H1 (cell line): ENCODE results near the gene BIN1. TPM values are rescaled to one million over a fixed set of nuclear protein-coding genes. Genes with fewer than 3 reads are reported as not detected.

ENCODE experiments used
- CTCF ChIA-PET: fragments of 300-600 bp; sonication (Branson Sonifier 250); formaldehyde crosslinking; loops from one replicate; lab custom pipeline; 2021; ENCODE audit not compliant: partially characterized antibody; lab: Charles Lee
- POLR2A ChIA-PET: fragments of 300-600 bp; sonication (Branson Sonifier 250); formaldehyde crosslinking; loops from one replicate; lab custom pipeline; 2021; ENCODE audit warnings: inconsistent platforms; ENCODE audit not compliant: partially characterized antibody; lab: Charles Lee
- DNase-seq, 2 experiments: peaks; one replicate each; pipeline versions ENCODE4 v3.0.0 to v3.0.0-alpha.2; 2010 to 2022; ENCODE audit warnings: low spot score in 2 of 2, low read depth in 1 of 2, mixed read lengths in 1 of 2
- FAIRE-seq: peaks from 2 replicates; lab custom pipeline; 2011; peaks lifted over from hg19 to GRCh38; lab: Jason Lieb, UNC
- H2AFZ ChIP-seq: 2 replicates; pipeline ENCODE4 v1.8.1; 2012; ENCODE audit warnings: low read length, inconsistent platforms
- H2AK5ac ChIP-seq: 2 replicates; pipeline ENCODE4 v1.6.1; 2013; ENCODE audit warnings: low read depth, low read length
- H2BK120ac ChIP-seq: replicated peaks from 2 replicates; pipeline ENCODE3; 2013; ENCODE audit warnings: low read depth, low read length, inconsistent platforms
- H2BK12ac ChIP-seq: 2 replicates; pipeline ENCODE4 v1.6.1; 2013; ENCODE audit warnings: low read depth, low read length
- H2BK15ac ChIP-seq: 2 replicates; pipeline ENCODE4 v1.6.1; 2013; ENCODE audit warnings: low read length
- H2BK20ac ChIP-seq: 2 replicates; pipeline ENCODE4 v1.6.1; 2013; ENCODE audit warnings: low read length
- H2BK5ac ChIP-seq: 2 replicates; pipeline ENCODE4 v1.6.1; 2013; ENCODE audit warnings: low read depth, low read length
- H3K14ac ChIP-seq: 2 replicates; pipeline ENCODE4 v1.6.1; 2013; ENCODE audit warnings: inconsistent platforms; ENCODE audit not compliant: insufficient read length
- H3K18ac ChIP-seq: 2 replicates; pipeline ENCODE4 v1.6.1; 2013; ENCODE audit warnings: low read length; ENCODE audit errors: extremely low read depth
- H3K23ac ChIP-seq: 2 replicates; pipeline ENCODE4 v1.6.1; 2013; ENCODE audit warnings: inconsistent platforms; ENCODE audit not compliant: insufficient read length
- H3K23me2 ChIP-seq: 2 replicates; pipeline ENCODE4 v1.6.1; 2013; ENCODE audit warnings: low read depth, low read length
- H3K27ac ChIP-seq: 2 replicates; pipeline ENCODE4 v1.6.1; 2011; ENCODE audit warnings: low read depth, low read length, inconsistent platforms
- H3K27me3 ChIP-seq, 4 experiments: replicated peaks in 1 of 4; 1 replicate in 1 of 4; 2 replicates in 3 of 4; pipeline versions ENCODE4 v1.6.1 to v1.8.1; 2011 to 2013; ENCODE audit warnings: low read length in 3 of 4, mild to moderate bottlenecking in 3 of 4, inconsistent platforms in 2 of 4, mixed read lengths in 2 of 4, moderate library complexity in 1 of 4; ENCODE audit not compliant: control insufficient read depth in 3 of 4, insufficient read depth in 3 of 4; ENCODE audit errors: extremely low read depth in 1 of 4
- H3K36me3 ChIP-seq, 4 experiments: 2 replicates each; pipeline versions ENCODE4 v1.6.1 to v1.8.1; 2011 to 2013; ENCODE audit warnings: mild to moderate bottlenecking in 4 of 4, low read length in 3 of 4, moderate library complexity in 2 of 4, control low read depth in 1 of 4, inconsistent platforms in 1 of 4; ENCODE audit not compliant: insufficient read depth in 4 of 4, control insufficient read depth in 2 of 4
- H3K4ac ChIP-seq: replicated peaks from 2 replicates; pipeline ENCODE3; 2013; ENCODE audit warnings: low read length, low read depth, mixed read lengths, inconsistent platforms; ENCODE audit not compliant: insufficient read length
- H3K4me1 ChIP-seq, 4 experiments: replicated peaks in 1 of 4; 1 replicate in 1 of 4; 2 replicates in 3 of 4; pipeline versions ENCODE4 v1.6.1 to v1.8.1; 2011 to 2013; ENCODE audit warnings: low read length in 3 of 4, inconsistent platforms in 2 of 4, mixed read lengths in 1 of 4; ENCODE audit not compliant: insufficient read depth in 4 of 4, control insufficient read depth in 3 of 4
- H3K4me2 ChIP-seq, 2 experiments: 2 replicates each; pipeline versions ENCODE4 v1.6.1 to v1.8.1; 2011 to 2013; ENCODE audit warnings: low read depth in 2 of 2, low read length in 2 of 2, control low read depth in 1 of 2, inconsistent platforms in 1 of 2, mild to moderate bottlenecking in 1 of 2; ENCODE audit not compliant: insufficient read depth in 1 of 2
- H3K4me3 ChIP-seq, 4 experiments: fragments of 200-600, 300-600 bp in 1 of 4; sonication (generic), shearing (Covaris generic), sonication (Bioruptor Twin) in 1 of 4; 2 replicates each; pipeline versions ENCODE4 v1.5.1 to v1.8.1; 2011 to 2016; ENCODE audit warnings: low read length in 4 of 4, low read depth in 3 of 4, control low read depth in 2 of 4, inconsistent platforms in 2 of 4, mild to moderate bottlenecking in 2 of 4, mixed read lengths in 1 of 4, moderate library complexity in 1 of 4; ENCODE audit not compliant: insufficient read depth in 2 of 4; ENCODE audit errors: extremely low read depth in 1 of 4
- H3K56ac ChIP-seq: replicated peaks from 2 replicates; pipeline ENCODE3; 2013; ENCODE audit warnings: low read depth, mild to moderate bottlenecking, mixed read lengths, low read length, inconsistent platforms; ENCODE audit not compliant: insufficient read length
- H3K79me1 ChIP-seq: 2 replicates; pipeline ENCODE4 v1.6.1; 2013; ENCODE audit warnings: low read depth, low read length, control low read depth
- H3K79me2 ChIP-seq, 2 experiments: 2 replicates each; pipeline versions ENCODE4 v1.6.1 to v1.8.1; 2012 to 2013; ENCODE audit warnings: low read length in 2 of 2, mild to moderate bottlenecking in 2 of 2, inconsistent platforms in 1 of 2; ENCODE audit not compliant: insufficient read depth in 2 of 2, control insufficient read depth in 1 of 2
- H3K9ac ChIP-seq, 4 experiments: replicated peaks in 1 of 4; 1 replicate in 1 of 4; 2 replicates in 3 of 4; pipeline versions ENCODE4 v1.6.1 to v1.8.1; 2011 to 2013; ENCODE audit warnings: low read depth in 3 of 4, low read length in 3 of 4, control low read depth in 2 of 4, mild to moderate bottlenecking in 2 of 4, moderate library complexity in 2 of 4, inconsistent platforms in 1 of 4; ENCODE audit errors: extremely low read depth in 1 of 4
- H3K9me3 ChIP-seq, 2 experiments: 2 replicates each; pipeline versions ENCODE4 v1.6.1 to v1.8.1; 2012 to 2013; ENCODE audit warnings: mild to moderate bottlenecking in 2 of 2, moderate library complexity in 2 of 2, control low read depth in 1 of 2, inconsistent platforms in 1 of 2, low read depth in 1 of 2, low read length in 1 of 2, mixed read lengths in 1 of 2; ENCODE audit not compliant: insufficient read depth in 2 of 2
- H4K20me1 ChIP-seq, 2 experiments: replicated peaks in 1 of 2; 2 replicates each; pipeline versions ENCODE3 to v1.8.1; 2011 to 2013; ENCODE audit warnings: inconsistent platforms in 2 of 2, low read length in 2 of 2, mild to moderate bottlenecking in 1 of 2; ENCODE audit not compliant: insufficient read depth in 2 of 2, control insufficient read depth in 1 of 2
- H4K5ac ChIP-seq: 2 replicates; pipeline ENCODE4 v1.6.1; 2013; ENCODE audit warnings: low read length, low read depth, mixed read lengths, inconsistent platforms; ENCODE audit not compliant: insufficient read length
- H4K8ac ChIP-seq: 2 replicates; pipeline ENCODE4 v1.8.0; 2013; ENCODE audit warnings: mild to moderate bottlenecking, moderate library complexity, low read length, inconsistent platforms; ENCODE audit not compliant: insufficient read depth; ENCODE audit errors: extremely low read depth
- H4K91ac ChIP-seq: replicated peaks from 2 replicates; pipeline ENCODE3; 2013; ENCODE audit warnings: low read length, mixed read lengths, inconsistent platforms; ENCODE audit not compliant: insufficient read length
- ATF3 ChIP-seq: IDR thresholded peaks from 2 replicates; pipeline ENCODE4 v1.6.1; 2011; ENCODE audit warnings: low read depth, mild to moderate bottlenecking, low read length; ENCODE audit not compliant: insufficient read depth
- CBX8 ChIP-seq: fragments of 300-800, 300-1000 bp; sonication (generic); IDR thresholded peaks from 2 replicates; pipeline ENCODE4 v1.7.1; 2016; ENCODE audit warnings: low read depth, low read length, borderline replicate concordance
- CHD2 ChIP-seq: IDR thresholded peaks from 2 replicates; pipeline ENCODE4 v1.6.1; 2012; ENCODE audit warnings: low read length, improper control_type of control experiment
- EGR1 ChIP-seq: IDR thresholded peaks from 2 replicates; pipeline ENCODE4 v1.6.1; 2011; ENCODE audit warnings: low read depth, low read length, borderline replicate concordance
- EP300 ChIP-seq, 2 experiments: IDR thresholded peaks; 1 replicate in 1 of 2; 2 replicates in 1 of 2; pipeline ENCODE4 v1.6.1; 2011 to 2012; ENCODE audit warnings: low read depth in 2 of 2, low read length in 2 of 2, mild to moderate bottlenecking in 2 of 2, borderline replicate concordance in 1 of 2, inconsistent platforms in 1 of 2, moderate library complexity in 1 of 2
- HDAC2 ChIP-seq, 2 experiments: fragments of 300-600 bp in 1 of 2; sonication (generic) in 1 of 2; IDR thresholded peaks; 2 replicates each; pipeline ENCODE4 v1.6.1; 2011 to 2012; ENCODE audit warnings: low read depth in 2 of 2, low read length in 2 of 2, mild to moderate bottlenecking in 2 of 2, moderate library complexity in 2 of 2, borderline replicate concordance in 1 of 2, inconsistent platforms in 1 of 2
- JUND ChIP-seq: IDR thresholded peaks from 2 replicates; pipeline ENCODE4 v1.6.1; 2011; ENCODE audit warnings: mild to moderate bottlenecking, improper control_type of control experiment, low read length
- NANOG ChIP-seq: IDR thresholded peaks from 2 replicates; pipeline ENCODE4 v1.6.1; 2011; ENCODE audit warnings: low read length, low read depth, mild to moderate bottlenecking, inconsistent platforms; ENCODE audit not compliant: insufficient read depth, poor library complexity, severe bottlenecking
- PHF8 ChIP-seq: fragments of 200-600 bp; sonication (generic); conservative IDR thresholded peaks from 2 replicates; pipeline ENCODE4 v1.7.1; 2012; ENCODE audit warnings: low read depth, mild to moderate bottlenecking, inconsistent platforms, low read length, moderate library complexity
- POLR2AphosphoS5 ChIP-seq: IDR thresholded peaks from 2 replicates; pipeline ENCODE4 v1.6.1; 2011; ENCODE audit warnings: low read depth, low read length
- SRF ChIP-seq: IDR thresholded peaks from 2 replicates; pipeline ENCODE4 v1.6.1; 2011; ENCODE audit warnings: mild to moderate bottlenecking, low read depth, low read length, moderate library complexity
- ZNF274 ChIP-seq: IDR thresholded peaks from 2 replicates; pipeline ENCODE4 v1.7.0; 2012; ENCODE audit warnings: low read length, borderline replicate concordance; ENCODE audit errors: extremely low read depth
- WGBS, 2 experiments: shearing (Covaris generic) in 1 of 2; methylation state at CpG; one replicate each; pipeline versions ENCODE4 v1.1.6 to v1.1.7; 2013 to 2015; ENCODE audit warnings: low lambda C conversion rate in 2 of 2, mixed read lengths in 2 of 2, inconsistent platforms in 1 of 2, low coverage in 1 of 2, missing lambda C conversion rate in 1 of 2; ENCODE audit not compliant: insufficient replicate concordance in 2 of 2, insufficient coverage in 1 of 2, insufficient read length in 1 of 2; ENCODE audit errors: extremely low coverage in 1 of 2, missing lambda C conversion rate in 1 of 2; 5-methylcytosine and 5-hydroxymethylcytosine counted together
- polyA plus RNA-seq, 7 experiments: library from polyadenylated mRNA; depleted of rRNA in 3 of 7; stranded (reverse) in 5 of 7; unstranded in 2 of 7; fragments of >200 nt in 5 of 7; fragments of 200-250 nt in 2 of 7; gene quantifications; 1 replicate in 5 of 7; 2 replicates in 1 of 7; 4 replicates in 1 of 7; pipeline versions ENCODE4 v1.2.1 to v1.2.3, GENCODE V29; 2011 to 2013; ENCODE audit warnings: missing spikeins in 2 of 7, mixed read lengths in 2 of 7
- total RNA-seq: library from RNA; stranded (reverse); fragmentation: NEBNext Ultra II Directional; extraction: Animal tissue kit (Norgen Biotek cat#: 25700); gene quantifications from 2 replicates; pipeline ENCODE4 v1.2.1, GENCODE V29; 2021

Gene BIN1
- total and polyA plus RNA-seq, 2 of the 8 experiments (the other 6 are each of a cell fraction or from before 2014, with no cell fraction given): 23.6 to 35.6 TPM

- no peak overlapping the region for H2AK5ac ChIP-seq
- no peaks in the 10 kb centered on the region for H3K23me2 ChIP-seq
- 87% methylated on average over 5 of the region's 5 CpGs; no CpG with 5 or more reads in 1 of the 2 experiments for WGBS, 2 experiments
- H3K18ac ChIP-seq: no peak overlapping the region
- no peak overlapping the region for H4K8ac ChIP-seq
- no peak overlapping the region for H3K4ac ChIP-seq
- no peak overlapping the region for H3K27ac ChIP-seq
- no peak overlapping the region for H3K56ac ChIP-seq
- H2BK15ac ChIP-seq: no peak overlapping the region
- no peaks in the 10 kb centered on the region for H3K9me3 ChIP-seq
- no peaks in the 10 kb centered on the region for H3K79me1 ChIP-seq
- no peak overlapping the region for H3K9ac ChIP-seq
- H4K5ac ChIP-seq: no peak overlapping the region
- H3K14ac ChIP-seq: no peak overlapping the region
- ChIA-PET CTCF (interaction anchor here (1.0 to 1.1 kb wide), 2 partner anchors 19 to 40 kb away, joined by 3 to 5 read pairs; no protein-coding TSS in a partner anchor), POLR2A (no interaction called here)
- no peak overlapping the region for H3K23ac ChIP-seq
- no peaks in the 10 kb centered on the region for H3K79me2 ChIP-seq
- no peak overlapping the region for H3K4me3 ChIP-seq
- peaks cover 0 to 2% (median under 1%) of the 10 kb centered on the region in 4 experiments; a peak in 1 of 7 replicates for H3K4me1 ChIP-seq
- no peak overlapping the region for H4K91ac ChIP-seq
- no peak overlapping the region for H2BK5ac ChIP-seq
- H3K4me2 ChIP-seq: no peak overlapping the region
- FAIRE-seq: no peak
- no peaks in the 10 kb centered on the region for H4K20me1 ChIP-seq
- no peak overlapping the region for H2AFZ ChIP-seq
- no peak overlapping the region for H2BK20ac ChIP-seq
- H2BK120ac ChIP-seq: no peak overlapping the region
- no peak overlapping the region for H2BK12ac ChIP-seq
- no peaks in the 10 kb centered on the region for H3K27me3 ChIP-seq
- H3K36me3 ChIP-seq: no peaks in the 10 kb centered on the region
- DNase-seq: no peak
- no peak for TF ChIP-seq CHD2
- no peak for TF ChIP-seq JUND
- TF ChIP-seq EP300 (IDR thresholded peaks at IDR 0.05; ENCODE audit: borderline replicate concordance in 1 of 2, low read depth in 2 of 2, low read length in 2 of 2): no peak
- TF ChIP-seq SRF: no peak
- TF ChIP-seq ZNF274: no peak
- TF ChIP-seq HDAC2 (IDR thresholded peaks at IDR 0.05; ENCODE audit: borderline replicate concordance in 1 of 2, low read depth in 2 of 2, low read length in 2 of 2): no peak
- no peak for TF ChIP-seq POLR2AphosphoS5
- no peak for TF ChIP-seq CBX8
- no peak for TF ChIP-seq EGR1
- TF ChIP-seq NANOG: no peak
- TF ChIP-seq PHF8: no peak
- TF ChIP-seq ATF3: no peak
These were observed 98.5 kb downstream of the BIN1 start for GRCh38 chr2:127008265-127009015.
